ENCODE measurements around the gene ZNF497. TPM values are rescaled to one million over a fixed set of nuclear protein-coding genes. Genes with fewer than 3 reads are reported as not detected.

The ZNF497 gene
- total and polyA plus RNA-seq, 2 of the 8 experiments (the other 6 are each of a cell fraction or from before 2014, with no cell fraction given), result 0.93 to 1.4 TPM

GRCh38 chr19:58311345-58311865 is 51.1 kb downstream of the ZNF497 start:
- peaks cover 0 to under 1% of the 10 kb centered on the region in 2 experiments; a peak in 1 of 4 replicates for H3K79me2 ChIP-seq (ENCODE audit: control insufficient read depth in 1 of 2, insufficient read depth in 2 of 2, low read length in 2 of 2)
- no peak overlapping the region for H3K4me2 ChIP-seq (ENCODE audit: insufficient read depth in 1 of 2, low read depth in 2 of 2, low read length in 2 of 2)
- no peaks in the 10 kb centered on the region for H3K23me2 ChIP-seq (ENCODE audit: low read depth, low read length)
- H3K9ac ChIP-seq (replicated peaks in 1 of 4; ENCODE audit: extremely low read depth in 1 of 4, low read depth in 3 of 4, low read length in 3 of 4), result no peak overlapping the region
- H2BK5ac ChIP-seq (ENCODE audit: low read depth, low read length), result no peak overlapping the region
- H2BK12ac ChIP-seq (ENCODE audit: low read depth, low read length), result no peak overlapping the region
- H2AK5ac ChIP-seq (ENCODE audit: low read depth, low read length), result no peak overlapping the region
- no peak overlapping the region for H2BK120ac ChIP-seq (replicated peaks; ENCODE audit: low read depth, low read length)
- no peak overlapping the region for H3K4ac ChIP-seq (replicated peaks; ENCODE audit: insufficient read length, low read depth, low read length)
- H3K56ac ChIP-seq (replicated peaks; ENCODE audit: insufficient read length, low read depth, low read length), result no peak overlapping the region
- CTCF ChIA-PET (ENCODE audit: partially characterized antibody), result interaction anchor here (1.0 to 2.3 kb wide), 7 partner anchors 11 to 106 kb away, joined by 3 to 9 read pairs (median 4); partner anchors contain the start of gene ZNF544
- no peak overlapping the region for H3K14ac ChIP-seq (ENCODE audit: insufficient read length)
- WGBS, 2 experiments (ENCODE audit: extremely low coverage in 1 of 2, insufficient coverage in 1 of 2, insufficient read length in 1 of 2, insufficient replicate concordance in 2 of 2, low coverage in 1 of 2, low lambda C conversion rate in 2 of 2, missing lambda C conversion rate in 1 of 2), result 95% methylated on average over 7 of the region's 7 CpGs; no CpG with 5 or more reads in 1 of the 2 experiments
- H4K20me1 ChIP-seq (replicated peaks in 1 of 2; ENCODE audit: control insufficient read depth in 1 of 2, insufficient read depth in 2 of 2, low read length in 2 of 2), result peaks cover 0 to 6% of the 10 kb centered on the region in 2 experiments
- no peak overlapping the region for H4K8ac ChIP-seq (ENCODE audit: extremely low read depth, insufficient read depth, low read length)
- no peak overlapping the region for H4K5ac ChIP-seq (ENCODE audit: insufficient read length, low read depth, low read length)
- H3K18ac ChIP-seq (ENCODE audit: extremely low read depth, low read length), result no peak overlapping the region
- POLR2A ChIA-PET (ENCODE audit: partially characterized antibody), result interaction anchor here (0.8 to 1.8 kb wide), 4 partner anchors 8 to 202 kb away, joined by 3 to 9 read pairs (median 4); partner anchors contain the start of gene ZNF544
- FAIRE-seq (no peak), DNase-seq (ENCODE audit: low read depth in 1 of 2, low spot score in 2 of 2) (no peak)
- H3K4me1 ChIP-seq (replicated peaks in 1 of 4; ENCODE audit: control insufficient read depth in 3 of 4, insufficient read depth in 4 of 4, low read length in 3 of 4), result no peaks in the 10 kb centered on the region; a peak in 1 of 7 replicates
- peaks cover 9 to 48% (median 36%) of the 10 kb centered on the region in 4 experiments for H3K36me3 ChIP-seq (ENCODE audit: control insufficient read depth in 2 of 4, insufficient read depth in 4 of 4, low read length in 3 of 4)
- no peaks in the 10 kb centered on the region for H3K79me1 ChIP-seq (ENCODE audit: low read depth, low read length)
- no peaks in the 10 kb centered on the region for H3K27me3 ChIP-seq (replicated peaks in 1 of 4; ENCODE audit: control insufficient read depth in 3 of 4, extremely low read depth in 1 of 4, insufficient read depth in 3 of 4, low read length in 3 of 4)
- H3K27ac ChIP-seq (ENCODE audit: low read depth, low read length), result no peak overlapping the region
- H4K91ac ChIP-seq (replicated peaks; ENCODE audit: insufficient read length, low read length), result no peak overlapping the region
- no peaks in the 10 kb centered on the region for H3K9me3 ChIP-seq (ENCODE audit: insufficient read depth in 2 of 2, low read depth in 1 of 2, low read length in 1 of 2)
- H2BK15ac ChIP-seq (ENCODE audit: low read length), result no peak overlapping the region
- H3K4me3 ChIP-seq (ENCODE audit: extremely low read depth in 1 of 4, insufficient read depth in 2 of 4, low read depth in 3 of 4, low read length in 4 of 4), result no peak overlapping the region
- H3K23ac ChIP-seq (ENCODE audit: insufficient read length), result no peak overlapping the region
- H2BK20ac ChIP-seq (ENCODE audit: low read length), result no peak overlapping the region
- no peak overlapping the region for H2AFZ ChIP-seq (ENCODE audit: low read length)
- TF ChIP-seq KDM5A (IDR thresholded peaks at IDR 0.05; ENCODE audit: low read length), result no peak
- no peak for TF ChIP-seq BACH1 (IDR thresholded peaks at IDR 0.05; ENCODE audit: low read length)
- no peak for TF ChIP-seq BRCA1 (IDR thresholded peaks at IDR 0.05; ENCODE audit: low read depth, low read length)
- no peak for TF ChIP-seq GTF2F1 (IDR thresholded peaks at IDR 0.05; ENCODE audit: borderline replicate concordance, low read depth, low read length)
- TF ChIP-seq RBBP5 (IDR thresholded peaks at IDR 0.05; ENCODE audit: borderline replicate concordance, low read depth, low read length), result no peak
- no peak for TF ChIP-seq RFX5 (IDR thresholded peaks at IDR 0.05; ENCODE audit: borderline replicate concordance, low read depth, low read length)
- no peak for TF ChIP-seq HDAC6 (IDR thresholded peaks at IDR 0.05; ENCODE audit: low read depth, low read length)
- no peak for TF ChIP-seq CTBP2 (IDR thresholded peaks at IDR 0.05; ENCODE audit: borderline replicate concordance, insufficient read depth, insufficient read length, low read length)
- no peak for TF ChIP-seq FOSL1 (IDR thresholded peaks at IDR 0.05; ENCODE audit: insufficient read depth, low read depth, low read length)
- no peak for TF ChIP-seq TCF12 (IDR thresholded peaks at IDR 0.05; ENCODE audit: low read depth, low read length)
- TF ChIP-seq POLR2AphosphoS5 (IDR thresholded peaks at IDR 0.05; ENCODE audit: low read depth, low read length), result no peak
- no peak for TF ChIP-seq YY1 (IDR thresholded peaks at IDR 0.05; ENCODE audit: low read depth, low read length)
- no peak for TF ChIP-seq TEAD4 (IDR thresholded peaks at IDR 0.05; ENCODE audit: low read depth, low read length)
- no peak for TF ChIP-seq NANOG (IDR thresholded peaks at IDR 0.05; ENCODE audit: insufficient read depth, low read depth, low read length, poor library complexity, severe bottlenecking)

Data from H1 (cell line).